GM15510 (cell line): ENCODE data around the gene C10orf53.

Experiments
- POLR2A ChIP-seq: IDR thresholded peaks from 3 replicates; pipeline ENCODE4 v1.6.1; 2011; ENCODE audit warnings: borderline replicate concordance; ENCODE audit not compliant: insufficient read length; ENCODE audit errors: extremely low read depth

C10orf53 gene

GRCh38 chr10:49694466-49694865 lies 15.0 kb downstream of the C10orf53 start:
- no peak for TF ChIP-seq POLR2A

GRCh38 chr10:49696311-49696710 lies 16.9 kb downstream of the C10orf53 start:
- TF ChIP-seq POLR2A = no peak

- TF ChIP-seq POLR2A = no peak
Measured at GRCh38 chr10:49698679-49699078, 19.2 kb downstream of the C10orf53 start.

DNA sequence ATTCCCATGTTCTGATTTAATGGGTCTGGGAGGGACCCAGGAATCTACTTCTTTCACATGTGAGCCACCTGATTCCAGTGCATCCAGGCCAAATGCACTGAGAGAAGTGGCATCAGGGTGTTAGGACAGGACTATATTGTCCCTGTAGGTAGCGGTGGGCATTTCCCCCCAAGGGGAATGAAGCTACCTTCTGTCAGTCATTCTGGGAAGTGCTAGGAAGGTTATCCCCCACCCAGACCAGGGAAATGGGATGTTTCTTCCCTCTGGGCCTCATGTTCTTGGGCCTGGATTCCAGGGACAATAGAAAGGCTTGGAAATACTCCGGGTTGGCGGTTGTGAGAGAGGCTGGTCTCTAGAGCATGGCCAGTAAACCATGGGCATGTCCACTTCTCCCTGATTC lies 20.8 kb downstream of the C10orf53 start:
- TF ChIP-seq POLR2A = no peak

- no peak for TF ChIP-seq POLR2A
Measured at GRCh38 chr10:49700997-49701396, 21.5 kb downstream of the C10orf53 start.

DNA sequence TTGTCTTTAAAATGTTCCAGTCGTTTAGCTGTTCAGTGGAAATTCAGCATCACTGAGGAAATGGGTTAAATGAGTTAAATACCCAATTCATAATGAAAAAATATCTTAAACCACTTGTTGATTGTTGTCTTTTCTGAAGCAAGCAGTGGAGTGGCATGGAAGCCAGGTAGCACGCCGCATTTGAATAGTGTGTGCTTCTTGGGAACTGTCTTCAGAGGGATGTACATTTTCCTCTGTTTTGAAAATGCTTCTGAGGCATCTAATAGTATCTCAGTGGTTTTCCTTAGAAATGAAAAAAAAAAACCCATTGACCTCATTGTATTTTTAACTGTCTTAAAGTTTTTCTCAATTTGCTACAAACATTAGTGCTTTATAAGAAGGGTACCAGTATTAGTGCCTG lies 28.1 kb downstream of the C10orf53 start:
- TF ChIP-seq POLR2A = no peak

GRCh38 chr10:49709934-49710333 lies 30.5 kb downstream of the C10orf53 start:
- no peak for TF ChIP-seq POLR2A

- no peak for TF ChIP-seq POLR2A
Measured at GRCh38 chr10:49710966-49711365, 31.5 kb downstream of the C10orf53 start.

DNA sequence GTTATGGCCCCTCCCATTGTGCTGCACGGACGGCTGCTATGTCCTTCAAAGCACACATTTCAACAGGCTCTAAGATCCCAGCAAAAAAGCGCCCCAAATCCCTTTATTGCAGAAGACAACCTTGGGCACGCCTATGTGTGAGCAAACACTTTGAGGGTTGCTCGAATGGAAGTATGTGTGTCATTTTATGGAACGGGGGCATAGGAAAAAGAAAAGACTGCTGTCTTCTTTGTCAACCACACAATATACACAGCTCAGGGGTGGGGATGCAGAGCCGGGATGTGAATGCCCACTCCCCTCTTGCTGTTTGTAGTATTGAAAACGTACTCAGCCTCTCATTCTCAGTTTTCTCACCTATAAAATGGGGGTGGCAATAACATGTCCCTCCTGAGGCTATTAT lies 32.0 kb downstream of the C10orf53 start:
- TF ChIP-seq POLR2A = no peak

GRCh38 chr10:49713266-49713665 lies 33.8 kb downstream of the C10orf53 start:
- no peak for TF ChIP-seq POLR2A

GRCh38 chr10:49726593-49726992 lies 47.1 kb downstream of the C10orf53 start:
- no peak for TF ChIP-seq POLR2A

DNA sequence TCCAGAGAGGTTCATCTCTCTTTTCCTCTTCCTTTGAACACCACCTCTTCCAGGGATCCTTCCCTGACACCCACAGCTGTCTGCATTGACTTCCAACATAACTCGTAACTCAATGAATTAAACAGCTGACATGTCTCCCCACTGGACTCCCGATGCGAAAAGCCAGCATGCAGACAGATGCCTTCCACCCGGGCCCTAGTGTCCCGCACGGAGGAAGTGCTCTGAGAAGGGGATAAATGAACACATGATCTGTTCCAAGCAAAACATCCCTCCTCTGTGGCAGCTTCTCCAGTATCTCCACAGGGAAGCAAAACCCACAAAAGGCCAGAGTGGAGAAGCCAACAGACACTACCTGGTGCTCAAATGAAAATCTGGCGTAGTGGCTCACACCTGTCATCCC lies 54.4 kb downstream of the C10orf53 start:
- no peak for TF ChIP-seq POLR2A

GRCh38 chr10:49734676-49735075 lies 55.2 kb downstream of the C10orf53 start:
- TF ChIP-seq POLR2A = no peak

DNA sequence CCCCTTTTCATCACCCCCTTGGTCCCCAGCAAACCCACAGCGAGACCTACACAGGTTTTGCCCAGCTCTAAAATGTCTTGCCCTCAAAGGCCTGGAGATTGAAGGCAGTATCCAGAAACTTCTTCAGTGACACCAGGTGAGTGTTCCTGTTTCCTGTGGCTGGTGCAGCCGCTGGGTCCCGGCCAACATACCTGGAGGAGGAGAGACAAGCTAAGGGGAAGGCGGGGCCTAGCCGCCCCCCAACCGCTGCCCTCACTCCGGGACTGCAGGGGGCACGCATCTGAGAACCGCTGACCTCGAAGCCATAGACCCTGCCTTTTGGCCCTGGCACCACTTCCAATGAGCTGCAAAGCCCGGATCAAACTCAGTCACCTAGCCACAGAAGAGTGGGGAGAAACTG lies 55.7 kb downstream of the C10orf53 start:
- TF ChIP-seq POLR2A = no peak

GRCh38 chr10:49735848-49736563 lies 56.6 kb downstream of the C10orf53 start:
- TF ChIP-seq POLR2A = no peak

DNA sequence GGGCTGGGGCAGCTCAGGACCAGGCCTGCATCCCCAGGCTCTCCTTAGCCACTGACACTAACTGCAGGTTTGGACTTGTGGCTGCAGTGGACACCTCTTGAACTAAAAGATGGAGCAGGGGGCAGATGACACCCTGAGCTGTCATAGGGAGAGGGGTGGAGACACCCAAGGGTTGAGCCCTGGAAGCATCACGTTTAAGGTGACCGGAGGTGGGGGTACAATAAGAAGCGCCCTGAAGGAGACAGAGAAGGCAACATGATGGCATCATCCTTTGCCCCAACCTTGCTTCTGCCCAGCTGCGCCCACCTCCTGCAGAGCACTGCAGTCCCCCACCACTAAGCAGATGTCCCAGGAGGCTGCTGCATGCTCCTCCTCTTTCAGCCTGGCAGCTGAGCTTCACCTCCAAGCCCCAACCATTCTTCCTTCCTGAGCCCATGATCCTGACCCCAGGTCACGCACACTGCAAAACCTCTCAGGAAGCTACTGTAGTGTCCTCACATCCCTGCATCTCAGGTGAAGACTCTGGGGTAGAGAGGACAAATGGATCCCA lies 57.2 kb downstream of the C10orf53 start:
- TF ChIP-seq POLR2A = no peak
